Activated naive CD4-positive, alpha-beta T cell treated with Interleukin-2 at 50 U/mL for 16 hours (primary cell): ENCODE results near the gene MINDY1.

Source experiments
- DNase-seq: peaks from one replicate; pipeline ENCODE4 v3.0.0-alpha.2; 2020

MINDY1 gene

GRCh38 chr1:151006327-151007052 lies at the start of gene MINDY1:
Gene MINDY1, minus strand, starts transcription at chr1:151006902. Its CDS starts 4,285 bp downstream, at chr1:151002617.
- peak; percentile 36 for DNase-seq

DNA sequence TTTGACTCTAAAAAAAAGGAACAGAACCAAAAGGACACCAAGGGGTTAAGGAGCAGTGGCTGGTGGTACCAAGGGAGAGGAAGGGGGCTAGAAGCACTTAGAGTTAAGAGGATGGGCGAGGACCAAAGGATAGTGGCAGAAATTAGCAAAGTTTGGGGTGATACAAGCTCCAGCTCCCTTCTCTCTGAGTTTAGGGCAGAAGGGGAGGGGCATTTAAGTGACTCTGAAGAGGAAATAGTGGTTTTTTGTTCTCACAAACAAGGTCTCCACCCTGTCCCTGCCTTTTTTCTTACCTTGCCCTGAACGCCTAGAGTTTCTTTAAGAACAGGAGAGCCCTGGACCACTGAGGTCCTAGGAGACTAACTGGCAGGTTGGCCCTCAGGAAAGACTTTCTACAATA lies 49.4 kb upstream of the MINDY1 start:
- DNase-seq = peak; percentile 11

DNA sequence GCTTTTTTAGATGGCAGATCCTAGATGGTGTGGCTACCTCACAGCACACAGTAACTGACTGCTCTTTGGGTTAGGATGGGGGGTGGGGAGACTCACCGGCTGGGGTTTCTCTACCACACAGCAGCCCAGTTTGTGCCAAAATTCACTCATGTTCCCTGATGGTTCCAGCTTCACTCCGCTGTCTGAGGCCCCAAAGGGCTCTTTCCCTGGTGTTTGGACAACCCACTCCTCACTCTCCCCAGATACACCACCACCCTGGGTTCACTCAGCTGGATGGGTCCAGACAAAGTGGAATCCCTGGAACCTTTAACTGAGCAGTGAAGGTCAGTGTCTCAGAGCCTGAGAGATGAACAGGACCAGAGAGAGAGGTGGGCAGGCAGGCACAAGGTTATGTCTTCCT lies 48.9 kb upstream of the MINDY1 start:
- DNase-seq = no peak

- DNase-seq = no peak
Measured at GRCh38 chr1:151054971-151055547, 48.4 kb upstream of the MINDY1 start.

DNA sequence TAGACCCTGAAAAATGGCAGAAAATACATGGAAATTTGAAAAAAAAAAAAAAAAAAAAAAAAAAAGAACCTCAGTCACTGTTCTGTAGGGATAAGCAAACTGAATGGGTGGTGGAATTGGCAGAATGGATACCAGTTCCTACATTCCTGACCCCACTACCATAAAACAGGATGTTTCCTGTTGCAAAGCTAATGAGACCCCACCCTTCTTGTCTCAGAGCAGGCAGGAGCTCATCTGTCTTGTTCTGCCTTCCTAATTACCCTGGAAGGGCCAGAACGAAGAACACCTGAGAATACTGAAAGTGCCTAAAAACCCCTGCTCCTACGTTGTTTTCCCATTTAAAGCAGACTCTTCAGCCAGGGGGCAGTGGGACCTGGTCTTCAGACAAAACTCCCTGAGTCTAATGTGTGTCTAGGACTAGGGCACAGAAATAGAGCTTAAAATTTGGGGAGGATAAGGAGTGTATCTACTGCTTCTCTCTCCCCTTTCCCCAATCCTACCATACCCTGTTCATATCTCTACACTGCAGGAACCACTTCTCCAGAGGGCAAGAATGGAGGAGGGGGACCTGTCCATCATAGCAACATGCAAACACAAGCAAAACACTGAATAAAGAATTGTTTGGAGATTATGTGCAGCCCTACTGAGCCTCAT lies 44.8 kb upstream of the MINDY1 start:
- no peak for DNase-seq

GRCh38 chr1:151050051-151050688 lies 43.5 kb upstream of the MINDY1 start:
- DNase-seq = no peak

DNA sequence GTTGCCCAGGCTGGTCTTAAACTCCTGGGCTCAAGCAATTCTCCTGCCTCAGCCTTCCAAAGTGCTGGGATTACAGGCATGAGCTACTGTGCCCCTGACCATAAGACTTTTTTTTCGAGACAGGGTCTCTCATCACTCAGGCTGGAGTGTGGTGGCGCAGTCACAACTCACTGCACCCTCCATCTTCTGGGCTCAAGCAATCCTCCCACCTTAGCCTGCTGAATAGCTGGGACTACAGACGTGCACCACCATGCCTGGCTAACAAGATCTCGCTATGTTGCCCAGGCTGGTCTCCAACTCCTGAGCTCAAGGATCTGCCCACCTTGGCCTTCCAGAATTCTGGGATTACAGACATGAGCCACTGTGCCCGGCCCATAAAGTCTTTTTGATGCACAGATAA lies 42.8 kb upstream of the MINDY1 start:
- no peak for DNase-seq

GRCh38 chr1:151048645-151049032 lies 41.9 kb upstream of the MINDY1 start:
- no peak for DNase-seq

- peak; percentile 60 for DNase-seq
Measured at GRCh38 chr1:151047925-151048644, 41.4 kb upstream of the MINDY1 start.

- peak; percentile 65 for DNase-seq
Measured at GRCh38 chr1:151047591-151047924, 40.9 kb upstream of the MINDY1 start, which contains the start of gene C1orf56. Gene C1orf56, plus strand, starts transcription at chr1:151047751. Its CDS starts 97 bp downstream, at chr1:151047848.

GRCh38 chr1:151043163-151043562 lies 36.5 kb upstream of the MINDY1 start:
- no peak for DNase-seq

GRCh38 chr1:151039521-151039920 lies 32.8 kb upstream of the MINDY1 start:
- DNase-seq = no peak

- no peak for DNase-seq
Measured at GRCh38 chr1:151037032-151037431, 30.3 kb upstream of the MINDY1 start.

- DNase-seq = no peak
Measured at GRCh38 chr1:151036356-151036755, 29.7 kb upstream of the MINDY1 start, which contains the start of gene BNIPL. Gene BNIPL, plus strand, starts transcription at chr1:151036586. Its CDS starts 140 bp downstream, at chr1:151036726.

- DNase-seq = no peak
Measured at GRCh38 chr1:151035167-151035566, 28.5 kb upstream of the MINDY1 start.

- DNase-seq = no peak
Measured at GRCh38 chr1:151032164-151032563, 25.5 kb upstream of the MINDY1 start.

- DNase-seq = no peak
Measured at GRCh38 chr1:151026460-151026859, 19.8 kb upstream of the MINDY1 start.

GRCh38 chr1:151024540-151025146 lies 17.9 kb upstream of the MINDY1 start:
- peak; percentile 81 for DNase-seq

DNA sequence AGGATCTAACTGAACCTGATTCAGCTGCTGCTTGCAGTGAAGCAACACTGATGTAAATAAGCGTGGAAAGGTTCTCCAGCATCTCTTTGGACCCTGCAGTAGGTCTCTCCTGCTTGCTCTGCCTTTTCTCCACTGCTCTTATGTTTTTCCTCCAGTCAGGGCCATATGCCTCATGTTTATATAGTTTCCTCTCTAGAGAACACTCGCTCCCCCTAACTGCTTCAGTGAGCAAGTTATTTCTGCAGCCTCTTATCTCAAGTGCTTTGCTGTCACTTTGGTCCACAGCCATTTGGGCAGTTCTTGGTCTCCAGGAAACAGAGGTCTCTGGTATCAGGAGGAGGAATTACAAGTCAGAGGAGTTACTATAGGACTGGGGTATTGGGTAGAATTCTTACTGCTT lies 6.8 kb upstream of the MINDY1 start:
- DNase-seq = no peak

DNA sequence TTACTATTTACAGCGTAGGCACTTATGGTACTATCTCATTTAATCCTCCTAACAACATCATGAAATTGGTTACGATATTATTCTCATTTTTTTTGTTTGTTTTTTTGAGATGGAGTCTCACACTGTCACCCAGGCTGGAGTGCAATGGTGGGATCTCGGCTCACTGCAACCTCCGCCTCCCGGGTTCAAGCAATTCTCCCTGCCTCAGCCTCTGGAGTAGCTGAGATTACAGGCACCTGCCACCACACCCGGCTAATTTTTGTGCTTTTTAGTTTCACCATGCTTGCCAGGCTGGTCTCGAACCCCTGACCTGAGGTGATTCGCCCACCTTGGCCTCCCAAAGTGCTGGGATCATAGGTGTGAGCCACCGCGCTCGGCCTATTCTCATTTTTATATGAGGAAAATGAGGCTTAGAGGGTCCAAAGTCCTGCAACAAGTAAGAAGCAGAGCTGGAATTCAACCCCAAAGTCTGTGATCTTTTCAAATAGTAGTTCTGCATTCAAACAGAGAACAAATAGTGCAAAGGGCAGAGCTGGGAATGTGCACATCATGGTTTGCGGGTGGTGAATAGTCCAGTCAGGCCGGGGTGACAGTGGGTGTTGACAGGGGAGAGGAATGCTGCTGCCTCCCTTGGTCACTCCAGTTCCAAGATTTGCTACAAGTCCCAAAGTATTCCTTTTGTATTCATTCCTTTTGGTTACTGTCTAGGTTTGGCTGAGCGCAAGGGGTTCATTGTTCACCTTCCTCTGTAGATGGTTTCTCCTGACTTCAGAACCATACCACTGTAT lies 6.2 kb upstream of the MINDY1 start:
- no peak for DNase-seq

DNA sequence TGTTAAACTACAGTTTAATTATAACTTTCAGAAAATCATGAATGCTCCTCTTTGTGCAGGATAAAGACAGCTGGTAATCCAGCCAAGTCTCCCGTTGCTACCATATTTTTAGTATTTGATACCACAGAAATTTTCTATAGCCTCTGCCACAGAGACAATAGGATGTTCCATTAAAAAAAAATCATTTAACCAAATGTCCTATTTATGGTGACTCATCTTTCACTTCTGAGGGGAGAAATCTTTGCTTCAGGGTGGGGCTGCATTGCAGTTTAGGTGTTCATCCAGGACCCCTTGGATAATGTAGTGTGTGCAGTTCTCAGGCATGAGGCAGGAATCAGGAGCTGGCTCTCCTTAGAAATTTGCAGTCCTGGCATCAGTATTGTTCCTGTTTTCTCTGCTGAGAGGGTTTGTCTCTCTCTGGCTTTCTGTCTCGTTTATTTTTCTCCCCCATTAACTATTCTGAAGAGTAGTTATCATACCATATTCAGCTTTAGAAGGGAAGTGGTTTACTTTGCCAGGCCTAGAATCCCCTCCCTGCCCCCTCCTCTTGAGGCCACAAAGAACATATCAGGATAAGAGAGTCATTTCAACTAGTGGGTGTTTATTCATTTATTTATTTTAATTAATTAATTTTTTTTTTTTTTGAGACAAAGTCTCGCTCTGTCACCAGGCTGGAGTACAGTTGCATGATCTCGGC lies 4.6 kb upstream of the MINDY1 start:
- DNase-seq = no peak
